Measurements from ENCODE around the gene CDH11.

Gene CDH11

DNA sequence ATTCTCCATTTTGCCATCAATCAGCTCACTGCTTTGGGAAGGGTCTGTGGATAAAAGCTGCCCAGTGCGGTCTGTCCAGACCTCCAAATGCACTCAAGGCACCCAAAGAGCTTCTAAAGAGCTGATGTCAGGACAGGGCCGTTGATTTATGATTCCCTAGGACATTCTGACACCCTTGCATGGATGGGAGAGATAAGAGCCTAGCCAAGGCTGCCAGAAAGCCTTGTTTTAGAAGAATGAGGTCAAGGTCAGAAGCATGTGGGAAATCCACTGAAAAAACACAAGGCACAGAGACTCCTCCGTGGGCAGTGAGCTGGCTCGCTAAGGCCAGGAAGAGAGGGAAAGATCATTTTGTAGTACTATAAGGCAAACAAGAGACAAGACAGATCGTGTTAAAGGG, 214.0 kb downstream of the CDH11 start:
- H3K27ac ChIP-seq, result no peak overlapping the region
- no peak overlapping the region for H3K9ac ChIP-seq
- H3K4me1 ChIP-seq, result no peaks in the 10 kb centered on the region
- TF ChIP-seq Cebpa-rat (IDR thresholded peaks at IDR 0.05), result no peak
- no peaks in the 10 kb centered on the region for H3K36me3 ChIP-seq
- no peaks in the 10 kb centered on the region for H3K9me3 ChIP-seq
- H3K27me3 ChIP-seq, result no peaks in the 10 kb centered on the region
- H3K4me2 ChIP-seq, result no peak overlapping the region
- no peaks in the 10 kb centered on the region for H4K20me1 ChIP-seq
- H3K4me3 ChIP-seq, result no peak overlapping the region

DNA sequence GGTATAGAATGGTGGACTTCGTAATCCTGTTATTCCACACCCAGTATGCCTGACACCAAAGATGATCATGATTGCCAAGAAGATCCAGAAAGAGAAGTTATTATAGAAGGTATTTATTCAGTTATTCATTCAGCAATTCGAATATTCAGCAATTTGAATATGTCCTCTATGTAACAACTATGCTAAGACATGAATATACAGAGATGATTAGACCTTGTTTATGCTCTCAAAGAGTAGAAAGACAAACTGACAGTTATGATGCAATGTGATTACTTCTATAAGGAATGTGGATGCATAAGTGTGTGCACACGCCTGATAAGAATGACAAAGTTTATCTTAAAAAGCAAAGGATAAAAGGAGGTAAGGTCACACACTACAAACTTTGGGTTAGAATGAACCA, 218.1 kb downstream of the CDH11 start:
- H3K27ac ChIP-seq, result no peak overlapping the region
- no peaks in the 10 kb centered on the region for H3K4me1 ChIP-seq
- no peaks in the 10 kb centered on the region for H3K9me3 ChIP-seq
- H3K4me3 ChIP-seq, result no peak overlapping the region
- no peaks in the 10 kb centered on the region for H3K27me3 ChIP-seq
- H4K20me1 ChIP-seq, result no peaks in the 10 kb centered on the region
- H3K9ac ChIP-seq, result no peak overlapping the region
- no peak overlapping the region for H3K4me2 ChIP-seq
- TF ChIP-seq Cebpa-rat (IDR thresholded peaks at IDR 0.05), result no peak
- no peaks in the 10 kb centered on the region for H3K36me3 ChIP-seq

DNA sequence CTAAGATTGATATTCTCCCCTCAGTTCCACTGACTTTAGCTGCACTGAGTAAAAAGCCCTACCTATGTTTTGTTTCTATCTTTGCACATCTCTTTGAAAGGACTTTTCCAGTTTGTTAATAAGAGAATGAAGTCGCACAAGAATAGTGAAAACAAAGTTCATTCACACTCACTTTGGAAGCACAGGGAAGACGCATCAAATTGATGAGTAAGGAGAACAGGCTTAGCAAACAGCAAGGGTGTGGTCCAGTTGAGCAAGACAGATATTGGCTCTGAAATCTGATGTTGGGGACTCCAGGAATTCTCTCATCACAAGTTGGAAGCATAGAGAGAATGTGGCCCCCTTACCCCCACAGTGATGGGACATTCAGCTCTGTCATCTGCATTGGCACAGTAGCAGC, 221.3 kb downstream of the CDH11 start:
- Histone ChIP-seq H4K20me1 (no peaks in the 10 kb centered on the region), H3K4me2 (no peak overlapping the region), H3K4me1 (no peaks in the 10 kb centered on the region), H3K27ac (no peak overlapping the region), H3K27me3 (no peaks in the 10 kb centered on the region), H3K36me3 (no peaks in the 10 kb centered on the region), H3K4me3 (no peak overlapping the region), H3K9me3 (no peaks in the 10 kb centered on the region), H3K9ac (no peak overlapping the region)
- TF ChIP-seq Cebpa-rat (IDR thresholded peaks at IDR 0.05), result no peak

DNA sequence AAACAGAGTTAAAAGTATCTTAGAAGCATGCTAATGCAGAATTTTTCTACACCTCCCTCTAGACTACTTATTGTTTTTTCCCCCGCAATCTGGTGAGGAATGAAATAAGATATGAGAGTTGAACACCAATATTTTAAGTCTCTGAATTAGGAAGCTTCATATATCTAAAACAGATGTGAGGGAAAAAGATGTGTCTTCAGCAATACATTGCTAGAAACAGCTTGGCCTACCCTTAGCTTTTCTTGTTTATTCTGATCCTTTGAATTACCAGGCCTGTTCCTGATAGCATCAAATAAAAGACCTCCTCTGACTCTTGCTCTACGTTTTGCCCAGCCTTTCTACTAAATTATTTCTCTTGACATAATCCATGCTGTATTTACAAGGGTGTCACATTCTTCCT, 221.8 kb downstream of the CDH11 start:
- H3K4me2 ChIP-seq, result no peak overlapping the region
- TF ChIP-seq Cebpa-rat (IDR thresholded peaks at IDR 0.05), result no peak

DNA sequence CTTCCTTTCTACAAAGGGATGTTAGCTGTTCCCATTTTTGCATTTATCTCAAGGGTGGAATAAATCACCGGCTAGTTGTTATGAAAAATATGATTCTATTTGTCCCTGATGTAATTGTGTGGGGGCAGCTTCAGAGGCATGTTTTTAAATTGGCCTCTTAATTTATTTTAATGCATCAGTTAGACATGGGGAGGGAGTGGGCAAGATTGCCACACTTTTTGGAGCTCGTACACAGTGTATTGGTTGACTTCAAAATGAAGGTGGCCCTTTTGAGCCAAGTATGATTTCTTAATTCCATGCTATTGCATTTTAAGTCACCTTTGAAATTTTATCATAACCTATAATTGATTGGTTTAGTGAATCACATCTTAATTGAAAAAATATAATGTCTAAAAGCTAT, 223.7 kb downstream of the CDH11 start:
- Histone ChIP-seq H3K36me3 (no peaks in the 10 kb centered on the region), H3K27me3 (no peaks in the 10 kb centered on the region), H3K4me1 (peaks cover 5% of the 10 kb centered on the region), H3K9me3 (no peaks in the 10 kb centered on the region), H4K20me1 (no peaks in the 10 kb centered on the region), H3K9ac (no peak overlapping the region), H3K4me2 (no peak overlapping the region), H3K4me3 (no peak overlapping the region), H3K27ac (no peak overlapping the region)
- TF ChIP-seq Cebpa-rat (IDR thresholded peaks at IDR 0.05), result no peak

More for the DNA sequence above, 221.8 kb downstream of the CDH11 start:
- no peaks in the 10 kb centered on the region for H3K36me3 ChIP-seq
- H3K27me3 ChIP-seq, result no peaks in the 10 kb centered on the region
- no peaks in the 10 kb centered on the region for H3K4me1 ChIP-seq
- H3K27ac ChIP-seq, result no peak overlapping the region
- no peaks in the 10 kb centered on the region for H3K9me3 ChIP-seq
- H4K20me1 ChIP-seq, result no peaks in the 10 kb centered on the region
- H3K9ac ChIP-seq, result no peak overlapping the region
- no peak overlapping the region for H3K4me3 ChIP-seq
